ENCODE data around the gene KRT2. TPM values are rescaled to one million over a fixed set of nuclear protein-coding genes. Genes with fewer than 3 reads are reported as not detected.

KRT2 gene
- total RNA-seq, 4 donors from 2014 or later: 357 to 1,953 (median 1,221) TPM

DNA sequence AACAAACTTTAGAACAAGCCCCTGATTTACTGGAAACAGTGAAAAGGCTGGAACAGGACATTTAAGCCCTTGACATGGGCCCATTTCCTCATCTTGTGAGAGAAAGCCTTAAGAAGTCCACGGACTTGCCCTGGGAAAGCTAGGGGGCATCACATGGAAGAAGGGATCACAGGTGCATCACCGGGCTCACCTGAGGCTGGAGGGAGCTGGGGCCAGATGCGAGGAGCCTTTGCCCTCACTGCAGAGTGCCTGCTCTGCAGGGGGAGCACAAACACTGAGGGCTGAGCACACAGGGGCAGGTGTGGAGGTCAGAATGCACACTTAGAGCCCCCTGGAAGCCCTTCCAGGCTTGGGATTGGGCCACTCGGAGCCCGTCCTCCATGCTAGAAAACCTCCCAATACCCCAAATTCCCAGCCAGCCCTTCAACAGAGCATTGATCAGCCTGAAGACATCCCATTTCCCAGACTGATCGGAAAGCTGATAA, 33.4 kb upstream of the KRT2 start:
- Histone ChIP-seq H3K27ac (peak overlapping the region; percentile 42), H3K27me3 (peaks cover 1% of the 10 kb centered on the region), H3K9me3 (no peaks in the 10 kb centered on the region), H3K4me1 (peaks cover 63% of the 10 kb centered on the region), H3K36me3 (no peaks in the 10 kb centered on the region), H3K4me3 (no peak overlapping the region)
- TF ChIP-seq POLR2AphosphoS5 (IDR thresholded peaks at IDR 0.05) (no peak), CTCF (IDR thresholded peaks at IDR 0.05) (no peak), EP300 (IDR thresholded peaks at IDR 0.05) (no peak), POLR2A (IDR thresholded peaks at IDR 0.05) (no peak)
- 77% methylated on average over 6 of the region's 6 CpGs for WGBS
- DNase-seq (ENCODE audit: low spot score in 2 of 2): no peak

DNA sequence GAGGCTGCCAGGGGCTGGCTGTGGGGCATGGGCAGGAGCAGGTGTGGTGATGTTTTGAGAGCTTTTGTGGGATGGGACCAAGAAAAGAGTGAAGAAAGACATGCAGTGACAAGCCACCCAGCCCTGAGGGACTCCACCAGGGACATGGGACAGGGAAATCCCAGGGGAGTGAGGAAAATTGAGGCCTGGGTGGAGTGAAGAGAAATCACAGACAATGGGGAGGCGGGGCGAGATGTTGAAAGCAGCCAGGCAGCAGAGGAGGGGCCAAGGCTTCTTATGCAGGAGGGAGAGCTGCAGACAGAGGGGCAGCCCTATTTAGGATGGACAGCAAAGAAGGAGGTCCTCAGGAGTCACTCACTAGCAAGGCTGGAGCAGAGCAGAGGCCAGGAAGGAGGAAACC, 32.4 kb upstream of the KRT2 start:
- H3K4me1 ChIP-seq: peaks cover 61% of the 10 kb centered on the region
- 65% methylated on average over 2 of the region's 2 CpGs for WGBS
- no peak for DNase-seq (ENCODE audit: low spot score in 2 of 2)

GRCh38 chr12:52683575-52684300, 31.7 kb upstream of the KRT2 start:
- WGBS: 78% methylated on average over 12 of the region's 12 CpGs
- peak overlapping the region; percentile 60 for H3K27ac ChIP-seq
- H3K4me1 ChIP-seq: peaks cover 61% of the 10 kb centered on the region
- no peaks in the 10 kb centered on the region for H3K36me3 ChIP-seq
- no peak overlapping the region for H3K4me3 ChIP-seq
- no peak for TF ChIP-seq POLR2A (IDR thresholded peaks at IDR 0.05)
- TF ChIP-seq EP300 (IDR thresholded peaks at IDR 0.05): no peak
- TF ChIP-seq POLR2AphosphoS5 (IDR thresholded peaks at IDR 0.05): no peak
- TF ChIP-seq CTCF (IDR thresholded peaks at IDR 0.05): no peak
- DNase-seq (ENCODE audit: low spot score in 2 of 2): no peak
- H3K9me3 ChIP-seq: no peaks in the 10 kb centered on the region
- peaks cover 4% of the 10 kb centered on the region for H3K27me3 ChIP-seq

More for the DNA sequence above, 32.4 kb upstream of the KRT2 start:
- no peak for TF ChIP-seq POLR2A (IDR thresholded peaks at IDR 0.05)
- no peak for TF ChIP-seq POLR2AphosphoS5 (IDR thresholded peaks at IDR 0.05)
- no peak for TF ChIP-seq EP300 (IDR thresholded peaks at IDR 0.05)
- no peak for TF ChIP-seq CTCF (IDR thresholded peaks at IDR 0.05)
- H3K4me3 ChIP-seq: no peak overlapping the region
- peaks cover 4% of the 10 kb centered on the region for H3K27me3 ChIP-seq
- peak overlapping the region; percentile 60 for H3K27ac ChIP-seq
- no peaks in the 10 kb centered on the region for H3K36me3 ChIP-seq
- no peaks in the 10 kb centered on the region for H3K9me3 ChIP-seq

DNA sequence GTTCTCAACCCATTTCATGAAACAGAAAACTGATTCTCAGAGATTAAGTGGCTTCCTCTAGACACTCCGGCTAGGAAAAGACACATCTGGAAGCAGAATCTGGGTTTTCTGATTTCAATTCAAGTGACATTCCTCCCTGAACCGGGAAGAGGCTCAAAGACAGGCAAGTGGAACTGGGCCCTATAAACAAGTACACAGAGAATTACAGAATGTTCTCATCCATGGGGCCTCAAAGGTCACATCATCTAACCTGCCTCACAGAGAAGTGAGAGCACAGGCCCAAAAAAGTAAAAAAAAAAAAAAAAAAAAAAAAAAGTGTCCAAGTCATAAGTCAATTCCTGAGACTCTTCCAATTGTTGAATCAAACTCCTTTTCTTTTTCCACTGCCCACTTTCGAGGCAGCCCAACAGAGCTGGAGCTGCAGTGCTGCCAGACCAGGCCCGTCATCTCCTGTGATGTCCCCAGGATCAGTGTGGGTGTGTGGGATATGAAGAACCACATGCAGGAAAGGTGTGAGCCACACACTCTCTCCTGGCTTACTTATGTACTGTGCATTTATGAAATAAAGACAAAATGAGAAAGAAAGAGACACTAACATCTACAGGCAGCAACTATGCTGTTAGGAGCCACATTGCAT, 31.0 kb upstream of the KRT2 start:
- H3K27me3 ChIP-seq: peaks cover 4% of the 10 kb centered on the region

More for the DNA sequence above, 31.0 kb upstream of the KRT2 start:
- 57% methylated on average over 4 of the region's 4 CpGs for WGBS
- Histone ChIP-seq H3K9me3 (no peaks in the 10 kb centered on the region), H3K27ac (peak overlapping the region; percentile 77), H3K4me1 (peaks cover 55% of the 10 kb centered on the region), H3K36me3 (no peaks in the 10 kb centered on the region), H3K4me3 (no peak overlapping the region)
- DNase-seq (ENCODE audit: low spot score in 2 of 2): no peak
- no peak for TF ChIP-seq POLR2A (IDR thresholded peaks at IDR 0.05)
- no peak for TF ChIP-seq POLR2AphosphoS5 (IDR thresholded peaks at IDR 0.05)
- TF ChIP-seq EP300 (IDR thresholded peaks at IDR 0.05): no peak
- TF ChIP-seq CTCF (IDR thresholded peaks at IDR 0.05): no peak
